Bronchial epithelial cell (primary cell): ENCODE data around the gene XIRP2. TPM values are rescaled to one million over a fixed set of nuclear protein-coding genes. Genes with fewer than 3 reads are reported as not detected.

Source experiments
- DNase-seq: peaks from one replicate; pipeline ENCODE4 v3.0.0-alpha.2; 2010; ENCODE audit warnings: low read depth
- FAIRE-seq: peaks from 2 replicates; lab custom pipeline; 2011; peaks lifted over from hg19 to GRCh38; lab: Jason Lieb, UNC
- H3K27me3 ChIP-seq: 2 replicates; pipeline ENCODE4 v1.5.1; 2011; ENCODE audit warnings: low read length; ENCODE audit not compliant: control insufficient read depth, insufficient read depth
- H3K36me3 ChIP-seq: 2 replicates; pipeline ENCODE4 v1.5.1; 2011; ENCODE audit warnings: low read length; ENCODE audit not compliant: control insufficient read depth, insufficient read depth
- H3K4me3 ChIP-seq: 2 replicates; pipeline ENCODE4 v1.5.1; 2011; ENCODE audit warnings: mild to moderate bottlenecking, low read depth, low read length, control low read depth
- CTCF ChIP-seq: IDR thresholded peaks from 2 replicates; pipeline ENCODE4 v1.5.1; 2011; ENCODE audit warnings: mild to moderate bottlenecking, moderate library complexity, low read length, control low read depth, inconsistent platforms; ENCODE audit not compliant: insufficient read depth, severe bottlenecking
- total RNA-seq: library from RNA; depleted of rRNA; stranded (reverse); fragments of >200 nt; gene quantifications from 2 replicates; pipeline ENCODE4 v1.2.1, GENCODE V29; 2014

The XIRP2 gene
- total RNA-seq, 1 donor from 2014 or later: not detected

DNA sequence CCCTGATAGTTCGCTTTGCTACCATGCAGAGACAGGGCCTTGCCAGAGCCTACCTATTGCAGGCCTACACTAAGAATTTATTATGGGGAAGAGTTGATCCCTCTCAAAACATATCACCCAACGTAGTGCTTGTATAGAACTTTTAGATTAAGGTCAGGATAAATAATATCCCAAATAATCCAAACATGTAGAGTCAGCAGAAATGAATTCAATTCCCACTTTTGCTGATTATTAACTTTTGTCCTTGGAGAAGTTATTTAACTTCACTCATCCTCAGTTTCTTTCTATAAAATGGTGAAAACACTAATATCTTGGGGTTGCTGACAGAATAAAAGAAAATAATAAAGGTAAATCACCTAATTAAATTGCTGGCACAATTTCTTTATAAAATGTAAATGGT lies 294.1 kb downstream of the XIRP2 start:
- no peaks in the 10 kb centered on the region for H3K36me3 ChIP-seq
- FAIRE-seq (no peak), DNase-seq (no peak)
- H3K4me3 ChIP-seq: no peak overlapping the region
- no peak for TF ChIP-seq CTCF
- H3K27me3 ChIP-seq: no peaks in the 10 kb centered on the region

- Histone ChIP-seq H3K4me3 (no peak overlapping the region), H3K27me3 (no peaks in the 10 kb centered on the region), H3K36me3 (no peaks in the 10 kb centered on the region)
- FAIRE-seq (no peak), DNase-seq (no peak)
- TF ChIP-seq CTCF: no peak
These were observed 295.7 kb downstream of the XIRP2 start for GRCh38 chr2:167183931-167184330.

DNA sequence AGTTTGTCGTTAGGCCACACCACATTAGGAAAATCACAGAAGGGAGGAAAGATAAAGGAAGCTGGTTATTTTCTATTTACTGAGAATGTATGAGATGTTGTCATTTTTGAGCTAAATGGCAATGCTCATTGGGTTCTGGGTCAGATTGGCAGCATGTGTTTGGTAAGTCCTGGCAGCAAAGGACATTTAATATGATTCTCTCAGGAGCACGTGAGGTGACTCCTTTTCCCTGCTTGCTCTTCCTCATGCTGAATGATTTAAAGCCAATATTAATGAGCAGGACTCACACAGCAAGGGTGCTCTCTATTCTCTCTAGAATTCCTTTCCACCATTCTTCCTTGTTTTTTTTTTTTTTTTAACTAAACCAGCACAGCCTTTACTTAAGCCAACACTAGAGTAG lies 298.2 kb downstream of the XIRP2 start:
- no peak for DNase-seq
- H3K27me3 ChIP-seq: no peaks in the 10 kb centered on the region
- no peak overlapping the region for H3K4me3 ChIP-seq
- no peaks in the 10 kb centered on the region for H3K36me3 ChIP-seq
- no peak for FAIRE-seq
- no peak for TF ChIP-seq CTCF

DNA sequence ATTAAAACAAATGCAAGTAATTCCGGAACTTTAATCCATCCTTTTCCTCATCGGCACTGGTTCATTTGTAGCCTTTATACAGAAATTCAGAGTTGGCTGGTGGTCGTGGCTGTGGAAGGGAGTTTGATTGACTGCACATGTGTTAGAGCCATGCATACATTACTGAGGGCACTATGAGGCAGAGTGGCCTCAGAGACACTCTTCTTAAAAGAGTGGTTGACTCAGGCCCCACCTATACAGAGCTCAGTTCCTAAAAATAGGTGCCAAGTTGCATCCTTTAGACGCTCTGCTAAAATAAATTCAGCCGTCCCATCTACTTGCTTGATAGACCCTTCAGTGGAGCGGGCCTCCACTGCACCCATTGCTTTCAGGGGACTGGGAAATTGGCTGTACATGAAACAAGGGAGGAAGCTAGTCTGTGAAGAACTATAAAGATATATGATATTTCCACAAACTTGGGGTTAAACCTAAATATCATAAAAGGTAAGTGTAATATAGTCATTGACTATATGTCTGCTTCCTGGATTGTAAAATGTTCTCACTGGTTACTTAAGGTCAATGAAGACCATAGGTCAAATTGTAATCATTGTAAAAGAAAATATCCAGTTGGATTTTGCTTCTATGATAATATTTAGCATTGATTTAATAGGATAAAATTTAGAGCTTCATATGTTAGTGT lies 298.9 kb downstream of the XIRP2 start:
- no peak for TF ChIP-seq CTCF
- Histone ChIP-seq H3K4me3 (no peak overlapping the region), H3K36me3 (no peaks in the 10 kb centered on the region), H3K27me3 (no peaks in the 10 kb centered on the region)
- FAIRE-seq (no peak), DNase-seq (no peak)

- no peak overlapping the region for H3K4me3 ChIP-seq
- FAIRE-seq: no peak
- no peak for DNase-seq
- TF ChIP-seq CTCF: no peak
- H3K27me3 ChIP-seq: no peaks in the 10 kb centered on the region
- H3K36me3 ChIP-seq: no peaks in the 10 kb centered on the region
These were observed 300.0 kb downstream of the XIRP2 start for GRCh38 chr2:167187978-167188967.
